ENCODE measurements around the gene EHBP1. TPM values are rescaled to one million over a fixed set of nuclear protein-coding genes. Genes with fewer than 3 reads are reported as not detected.

Gene EHBP1
- polyA plus RNA-seq, 3 donors: 4.2 to 6.1 (median 6.0) TPM

DNA sequence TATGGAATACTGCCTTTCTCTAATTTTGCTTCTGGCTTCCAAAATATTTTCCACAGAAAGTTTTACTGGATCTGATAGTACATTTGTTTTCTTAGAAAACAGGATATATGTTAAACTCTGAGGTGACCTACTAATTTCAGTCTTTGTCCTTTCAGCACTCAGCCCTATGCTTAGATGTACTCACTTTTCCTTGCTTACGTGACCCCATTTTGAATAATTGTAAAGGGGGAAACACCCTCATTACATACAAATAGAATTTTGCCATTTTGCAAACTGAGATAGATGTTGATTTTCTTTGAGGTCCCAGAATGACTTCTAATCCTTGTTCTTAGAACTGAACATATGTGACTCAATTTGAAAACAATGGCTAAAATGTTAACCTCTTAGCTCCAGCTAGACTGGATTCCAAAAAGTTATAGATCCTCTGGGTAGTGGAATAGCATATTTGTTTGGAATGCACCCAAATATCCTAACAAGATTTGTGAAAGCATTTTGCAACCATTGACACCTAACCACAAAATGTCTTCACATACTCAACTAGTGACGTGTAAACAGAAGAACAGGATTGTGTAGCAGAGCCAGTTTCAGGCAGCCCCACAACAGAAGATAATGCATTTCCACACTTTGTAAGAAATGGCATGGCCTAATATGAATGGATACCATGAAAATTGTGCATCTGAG, 44.8 kb upstream of the EHBP1 start:
- H3K4me1 ChIP-seq (ENCODE audit: control insufficient read depth in 1 of 2, insufficient read depth in 2 of 2, low read length in 2 of 2): no peaks in the 10 kb centered on the region
- H2AFZ ChIP-seq (ENCODE audit: insufficient read depth, low read depth, low read length, poor library complexity, severe bottlenecking): peak overlapping the region; percentile 32
- no peak overlapping the region for H3K9ac ChIP-seq (ENCODE audit: insufficient read depth, low read length, poor library complexity, severe bottlenecking)
- H4K20me1 ChIP-seq (ENCODE audit: insufficient read depth, low read length): no peaks in the 10 kb centered on the region
- TF ChIP-seq, protein P1, sequence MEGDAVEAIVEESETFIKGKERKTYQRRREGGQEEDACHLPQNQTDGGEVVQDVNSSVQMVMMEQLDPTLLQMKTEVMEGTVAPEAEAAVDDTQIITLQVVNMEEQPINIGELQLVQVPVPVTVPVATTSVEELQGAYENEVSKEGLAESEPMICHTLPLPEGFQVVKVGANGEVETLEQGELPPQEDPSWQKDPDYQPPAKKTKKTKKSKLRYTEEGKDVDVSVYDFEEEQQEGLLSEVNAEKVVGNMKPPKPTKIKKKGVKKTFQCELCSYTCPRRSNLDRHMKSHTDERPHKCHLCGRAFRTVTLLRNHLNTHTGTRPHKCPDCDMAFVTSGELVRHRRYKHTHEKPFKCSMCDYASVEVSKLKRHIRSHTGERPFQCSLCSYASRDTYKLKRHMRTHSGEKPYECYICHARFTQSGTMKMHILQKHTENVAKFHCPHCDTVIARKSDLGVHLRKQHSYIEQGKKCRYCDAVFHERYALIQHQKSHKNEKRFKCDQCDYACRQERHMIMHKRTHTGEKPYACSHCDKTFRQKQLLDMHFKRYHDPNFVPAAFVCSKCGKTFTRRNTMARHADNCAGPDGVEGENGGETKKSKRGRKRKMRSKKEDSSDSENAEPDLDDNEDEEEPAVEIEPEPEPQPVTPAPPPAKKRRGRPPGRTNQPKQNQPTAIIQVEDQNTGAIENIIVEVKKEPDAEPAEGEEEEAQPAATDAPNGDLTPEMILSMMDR (IDR thresholded peaks at IDR 0.05): no peak
- H3K4me3 Mint-ChIP-seq: no peak overlapping the region
- H3K27ac ChIP-seq (ENCODE audit: low read depth in 1 of 2, low read length in 2 of 2): no peak overlapping the region
- peaks cover 15% of the 10 kb centered on the region for H3K4me1 Mint-ChIP-seq
- H3K9me3 ChIP-seq (replicated peaks in 1 of 2; ENCODE audit: control insufficient read depth in 1 of 2, insufficient read depth in 1 of 2, low read length in 2 of 2): no peaks in the 10 kb centered on the region
- H3K4me2 ChIP-seq (replicated peaks; ENCODE audit: extremely low read depth, low read length, poor library complexity, severe bottlenecking): no peak overlapping the region
- H3K27me3 Mint-ChIP-seq (ENCODE audit: low read depth in 3 of 3): no peaks in the 10 kb centered on the region
- no peaks in the 10 kb centered on the region for H3K36me3 Mint-ChIP-seq
- H3K9me3 Mint-ChIP-seq: no peaks in the 10 kb centered on the region
- H3K27ac Mint-ChIP-seq: no peak overlapping the region
- intact Hi-C loops (cut with micrococcal nuclease): no loop called here
- DNase-seq: no peak
- no peaks in the 10 kb centered on the region for H3K27me3 ChIP-seq (ENCODE audit: control insufficient read depth in 2 of 2, insufficient read depth in 2 of 2, low read length in 2 of 2)
- WGBS (ENCODE audit: insufficient coverage): no CpG with 5 or more reads among the region's 2 CpGs
- H3K36me3 ChIP-seq (replicated peaks in 1 of 2; ENCODE audit: control insufficient read depth in 1 of 2, insufficient read depth in 2 of 2, low read length in 2 of 2): no peaks in the 10 kb centered on the region
- H3K4me3 ChIP-seq (replicated peaks in 1 of 3; ENCODE audit: low read depth in 2 of 3, low read length in 3 of 3): no peak overlapping the region
- no peaks in the 10 kb centered on the region for H3K79me2 ChIP-seq (ENCODE audit: insufficient read depth, low read length)

DNA sequence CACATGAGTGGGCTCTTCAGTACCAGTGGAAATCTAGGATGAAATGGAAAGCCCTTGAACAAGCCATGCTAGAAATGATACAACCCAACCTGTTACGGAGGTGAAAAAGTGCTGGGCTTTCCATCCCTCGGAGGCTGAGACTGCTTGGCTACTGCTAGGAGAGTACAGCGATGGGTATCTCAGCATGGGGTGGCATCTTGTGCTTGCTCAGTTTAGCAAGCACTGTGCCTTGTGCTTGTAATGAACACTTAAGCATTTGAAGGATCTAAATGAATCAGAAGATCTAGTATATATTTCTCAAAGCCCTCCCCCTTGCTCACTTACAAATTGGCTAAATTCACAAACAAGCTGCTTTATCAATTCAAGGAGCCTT, 44.3 kb upstream of the EHBP1 start:
- H3K4me1 Mint-ChIP-seq: peaks cover 15% of the 10 kb centered on the region
- H3K36me3 Mint-ChIP-seq: no peaks in the 10 kb centered on the region

More for the DNA sequence above, 44.3 kb upstream of the EHBP1 start:
- Mint-ChIP-seq H3K27me3 (ENCODE audit: low read depth in 3 of 3) (no peaks in the 10 kb centered on the region), H3K27ac (no peak overlapping the region), H3K9me3 (no peaks in the 10 kb centered on the region), H3K4me3 (no peak overlapping the region)
- no peaks in the 10 kb centered on the region for H4K20me1 ChIP-seq (ENCODE audit: insufficient read depth, low read length)
- H3K27ac ChIP-seq (ENCODE audit: low read depth in 1 of 2, low read length in 2 of 2): no peak overlapping the region
- H3K9ac ChIP-seq (ENCODE audit: insufficient read depth, low read length, poor library complexity, severe bottlenecking): no peak overlapping the region
- intact Hi-C loops (cut with micrococcal nuclease): no loop called here
- H3K4me2 ChIP-seq (replicated peaks; ENCODE audit: extremely low read depth, low read length, poor library complexity, severe bottlenecking): no peak overlapping the region
- H3K79me2 ChIP-seq (ENCODE audit: insufficient read depth, low read length): no peaks in the 10 kb centered on the region
- no peak overlapping the region for H3K4me3 ChIP-seq (replicated peaks in 1 of 3; ENCODE audit: low read depth in 2 of 3, low read length in 3 of 3)
- H3K36me3 ChIP-seq (replicated peaks in 1 of 2; ENCODE audit: control insufficient read depth in 1 of 2, insufficient read depth in 2 of 2, low read length in 2 of 2): no peaks in the 10 kb centered on the region
- DNase-seq: no peak
- WGBS (ENCODE audit: insufficient coverage): 90% methylated on average over 2 of the region's 3 CpGs
- no peaks in the 10 kb centered on the region for H3K27me3 ChIP-seq (ENCODE audit: control insufficient read depth in 2 of 2, insufficient read depth in 2 of 2, low read length in 2 of 2)
- no peaks in the 10 kb centered on the region for H3K9me3 ChIP-seq (replicated peaks in 1 of 2; ENCODE audit: control insufficient read depth in 1 of 2, insufficient read depth in 1 of 2, low read length in 2 of 2)
- no peak overlapping the region for H2AFZ ChIP-seq (ENCODE audit: insufficient read depth, low read depth, low read length, poor library complexity, severe bottlenecking)
- H3K4me1 ChIP-seq (ENCODE audit: control insufficient read depth in 1 of 2, insufficient read depth in 2 of 2, low read length in 2 of 2): no peaks in the 10 kb centered on the region
- TF ChIP-seq, protein P1 (IDR thresholded peaks at IDR 0.05): no peak

Data from CD14-positive monocyte (primary cell).